GM12878 (cell line): Measurements from ENCODE around the gene RBSN.

ENCODE experiments used
- EZH2 ChIP-seq: IDR thresholded peaks from 2 replicates; pipeline ENCODE4 v1.6.1; 2012; ENCODE audit warnings: low read depth, mild to moderate bottlenecking, control low read depth, inconsistent platforms, low read length, borderline replicate concordance; ENCODE audit not compliant: control insufficient read depth
- MEF2A ChIP-seq: IDR thresholded peaks from 2 replicates; pipeline ENCODE4 v1.6.1; 2011; ENCODE audit warnings: low read depth, mild to moderate bottlenecking, low read length, moderate library complexity; ENCODE audit not compliant: insufficient read depth
- NBN ChIP-seq: fragments of 450-650 bp; IDR thresholded peaks from 2 replicates; pipeline ENCODE4 v1.6.1; 2016
- POLR2A ChIP-seq: IDR thresholded peaks from 2 replicates; pipeline ENCODE4 v1.6.1; 2011; ENCODE audit warnings: low read depth, mild to moderate bottlenecking, low read length
- POLR2AphosphoS5 ChIP-seq: IDR thresholded peaks from 2 replicates; pipeline ENCODE4 v1.6.1; 2011; ENCODE audit warnings: mild to moderate bottlenecking, low read length, inconsistent platforms
- SUZ12 ChIP-seq: fragments of 200-600 bp; sonication (generic); IDR thresholded peaks from one replicate; pipeline ENCODE4 v1.6.1; 2018; ENCODE audit warnings: antibody characterized with exemption, mild to moderate bottlenecking; ENCODE audit not compliant: unreplicated experiment
- TF ChIP-seq, protein P1 (sequence below), 3 experiments: IDR thresholded peaks in 2 of 3; conservative IDR thresholded peaks in 1 of 3; 2 replicates each; pipeline ENCODE4 v1.5.1; 2011; ENCODE audit warnings: low read depth in 3 of 3, low read length in 3 of 3, mild to moderate bottlenecking in 3 of 3, control low read depth in 2 of 3, moderate library complexity in 2 of 3, inconsistent platforms in 1 of 3, mixed read lengths in 1 of 3; ENCODE audit not compliant: control insufficient read depth in 2 of 3, insufficient read depth in 1 of 3; ENCODE audit errors: extremely low read depth in 1 of 3

DNA sequence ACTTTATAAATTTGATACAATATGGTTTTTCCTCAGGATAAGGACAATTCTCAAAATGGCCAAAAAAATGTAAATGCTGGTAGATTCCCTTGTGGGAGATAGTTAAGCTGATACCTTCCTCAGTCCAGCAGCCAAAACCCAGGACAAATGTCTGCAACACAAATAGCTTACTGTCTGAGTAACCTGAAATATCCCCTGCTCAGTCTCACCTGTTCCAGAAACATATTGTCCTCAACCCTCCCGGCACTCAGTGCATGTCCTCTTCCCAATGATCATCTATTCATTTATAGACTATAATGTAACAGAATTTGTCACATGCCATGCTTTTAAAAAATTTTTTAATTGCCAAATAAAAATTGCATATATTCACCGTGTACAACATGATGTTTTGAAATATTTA lies 12.2 kb downstream of the RBSN start:
- TF ChIP-seq SUZ12 (no peak), EZH2 (no peak), NBN (no peak), POLR2AphosphoS5 (no peak), MEF2A (no peak), POLR2A (no peak)
- TF ChIP-seq, protein P1, sequence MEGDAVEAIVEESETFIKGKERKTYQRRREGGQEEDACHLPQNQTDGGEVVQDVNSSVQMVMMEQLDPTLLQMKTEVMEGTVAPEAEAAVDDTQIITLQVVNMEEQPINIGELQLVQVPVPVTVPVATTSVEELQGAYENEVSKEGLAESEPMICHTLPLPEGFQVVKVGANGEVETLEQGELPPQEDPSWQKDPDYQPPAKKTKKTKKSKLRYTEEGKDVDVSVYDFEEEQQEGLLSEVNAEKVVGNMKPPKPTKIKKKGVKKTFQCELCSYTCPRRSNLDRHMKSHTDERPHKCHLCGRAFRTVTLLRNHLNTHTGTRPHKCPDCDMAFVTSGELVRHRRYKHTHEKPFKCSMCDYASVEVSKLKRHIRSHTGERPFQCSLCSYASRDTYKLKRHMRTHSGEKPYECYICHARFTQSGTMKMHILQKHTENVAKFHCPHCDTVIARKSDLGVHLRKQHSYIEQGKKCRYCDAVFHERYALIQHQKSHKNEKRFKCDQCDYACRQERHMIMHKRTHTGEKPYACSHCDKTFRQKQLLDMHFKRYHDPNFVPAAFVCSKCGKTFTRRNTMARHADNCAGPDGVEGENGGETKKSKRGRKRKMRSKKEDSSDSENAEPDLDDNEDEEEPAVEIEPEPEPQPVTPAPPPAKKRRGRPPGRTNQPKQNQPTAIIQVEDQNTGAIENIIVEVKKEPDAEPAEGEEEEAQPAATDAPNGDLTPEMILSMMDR (IDR thresholded peaks at IDR 0.05 in 2 of 3, conservative IDR thresholded peaks at IDR 0.05 in 1 of 3; ENCODE audit: control insufficient read depth in 2 of 3, extremely low read depth in 1 of 3, insufficient read depth in 1 of 3, low read depth in 3 of 3, low read length in 3 of 3) = no peak
